Measurements from ENCODE around the gene MTFMT.

- TF ChIP-seq POLR2A (IDR thresholded peaks at IDR 0.05), result no peak
- no peak for TF ChIP-seq CTCF (IDR thresholded peaks at IDR 0.05)
Observed at GRCh38 chr15:65029736-65030208, 333 bp upstream of the MTFMT start.

Data from adrenal gland (tissue), 5 donors.